Measurements from ENCODE around the gene ZDHHC5. TPM values are rescaled to one million over a fixed set of nuclear protein-coding genes. Genes with fewer than 3 reads are reported as not detected.

ZDHHC5 gene
- 56.7 and 80.6 TPM in 2 replicates for total RNA-seq (ENCODE audit: low replicate concordance)
- long read RNA-seq, full-length matches to known transcripts: 7 of 23 reads
- long read RNA-seq, partial matches to known transcripts: 13 of 23 reads
- long read RNA-seq, other reads (novel, unspliced or antisense): 3 of 23 reads

GRCh38 chr11:57667736-57668433 is at the start of gene ZDHHC5:
Gene ZDHHC5, plus strand, starts transcription at chr11:57668114. Its CDS starts 4,977 bp downstream, at chr11:57673091.
- Mint-ChIP-seq H3K9me3 (no peaks in the 10 kb centered on the region), H3K4me1 (ENCODE audit: unreplicated experiment) (peaks cover 15% of the 10 kb centered on the region), H3K27ac (peak within 1 kb of the TSS; percentile 100), H3K27me3 (no peaks in the 10 kb centered on the region), H3K4me3 (peak within 1 kb of the TSS; percentile 96), H3K36me3 (peaks cover 7% of the 10 kb centered on the region)
- peak; percentile 100 for DNase-seq (ENCODE audit: extremely low spot score, unreplicated experiment)
- TF ChIP-seq, protein P1, sequence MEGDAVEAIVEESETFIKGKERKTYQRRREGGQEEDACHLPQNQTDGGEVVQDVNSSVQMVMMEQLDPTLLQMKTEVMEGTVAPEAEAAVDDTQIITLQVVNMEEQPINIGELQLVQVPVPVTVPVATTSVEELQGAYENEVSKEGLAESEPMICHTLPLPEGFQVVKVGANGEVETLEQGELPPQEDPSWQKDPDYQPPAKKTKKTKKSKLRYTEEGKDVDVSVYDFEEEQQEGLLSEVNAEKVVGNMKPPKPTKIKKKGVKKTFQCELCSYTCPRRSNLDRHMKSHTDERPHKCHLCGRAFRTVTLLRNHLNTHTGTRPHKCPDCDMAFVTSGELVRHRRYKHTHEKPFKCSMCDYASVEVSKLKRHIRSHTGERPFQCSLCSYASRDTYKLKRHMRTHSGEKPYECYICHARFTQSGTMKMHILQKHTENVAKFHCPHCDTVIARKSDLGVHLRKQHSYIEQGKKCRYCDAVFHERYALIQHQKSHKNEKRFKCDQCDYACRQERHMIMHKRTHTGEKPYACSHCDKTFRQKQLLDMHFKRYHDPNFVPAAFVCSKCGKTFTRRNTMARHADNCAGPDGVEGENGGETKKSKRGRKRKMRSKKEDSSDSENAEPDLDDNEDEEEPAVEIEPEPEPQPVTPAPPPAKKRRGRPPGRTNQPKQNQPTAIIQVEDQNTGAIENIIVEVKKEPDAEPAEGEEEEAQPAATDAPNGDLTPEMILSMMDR (conservative IDR thresholded peaks at IDR 0.05): peak; percentile 64

- H3K36me3 Mint-ChIP-seq: peaks cover 22% of the 10 kb centered on the region
- TF ChIP-seq, protein P1 (conservative IDR thresholded peaks at IDR 0.05): no peak
- H3K27me3 Mint-ChIP-seq: no peaks in the 10 kb centered on the region
- DNase-seq (ENCODE audit: extremely low spot score, unreplicated experiment): no peak
- H3K9me3 Mint-ChIP-seq: no peaks in the 10 kb centered on the region
- H3K4me1 Mint-ChIP-seq (ENCODE audit: unreplicated experiment): peaks cover 10% of the 10 kb centered on the region
- H3K27ac Mint-ChIP-seq: no peak overlapping the region
- H3K4me3 Mint-ChIP-seq: no peak overlapping the region
Observed at GRCh38 chr11:57618438-57618837, 49.5 kb upstream of the ZDHHC5 start.

DNA sequence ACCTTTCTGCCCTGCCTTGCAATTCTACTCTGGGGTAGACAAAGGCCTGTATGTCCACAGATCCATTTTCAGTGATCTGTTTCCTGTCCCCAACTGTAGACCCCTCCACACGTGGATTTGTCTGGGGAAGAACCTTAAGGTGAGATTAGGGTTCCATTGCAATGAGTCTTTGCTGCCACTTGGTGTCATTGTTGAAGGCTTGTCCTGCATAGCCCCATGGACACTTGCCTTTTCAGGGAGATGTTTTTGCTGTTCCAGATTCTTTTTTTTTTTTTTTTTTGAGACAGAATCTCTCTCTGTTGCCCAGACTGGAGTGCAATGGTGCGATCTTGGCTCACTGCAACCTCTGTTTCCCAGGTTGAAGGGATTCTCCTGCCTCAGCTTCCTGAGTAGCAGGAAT is 48.6 kb upstream of the ZDHHC5 start:
- H3K27me3 Mint-ChIP-seq: no peaks in the 10 kb centered on the region
- H3K36me3 Mint-ChIP-seq: peaks cover 19% of the 10 kb centered on the region

DNA sequence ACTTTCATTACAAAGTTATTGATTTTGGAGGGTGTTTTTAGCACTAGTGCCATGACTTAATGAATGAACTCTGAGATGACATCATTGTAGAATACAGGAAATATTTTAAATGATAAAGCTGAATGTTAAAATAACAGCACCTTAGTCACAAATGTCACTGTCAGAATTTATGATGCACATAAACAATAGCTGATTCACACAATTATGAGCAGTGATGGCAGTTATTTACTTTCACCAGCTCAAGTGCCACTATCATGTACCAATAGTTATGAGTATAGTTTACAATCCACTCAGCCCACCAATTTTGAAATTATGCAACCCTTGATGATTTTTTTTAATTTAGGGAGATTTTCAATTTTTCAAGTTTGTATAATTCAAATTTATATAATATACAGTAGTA is 47.4 kb upstream of the ZDHHC5 start:
- no peak for DNase-seq (ENCODE audit: extremely low spot score, unreplicated experiment)
- Mint-ChIP-seq H3K27ac (no peak overlapping the region), H3K27me3 (no peaks in the 10 kb centered on the region), H3K9me3 (no peaks in the 10 kb centered on the region), H3K4me1 (ENCODE audit: unreplicated experiment) (peaks cover 10% of the 10 kb centered on the region), H3K4me3 (no peak overlapping the region), H3K36me3 (peaks cover 12% of the 10 kb centered on the region)
- TF ChIP-seq, protein P1 (conservative IDR thresholded peaks at IDR 0.05): no peak

More for the DNA sequence above, 48.6 kb upstream of the ZDHHC5 start:
- Mint-ChIP-seq H3K27ac (no peak overlapping the region), H3K4me1 (ENCODE audit: unreplicated experiment) (peaks cover 10% of the 10 kb centered on the region), H3K4me3 (no peak overlapping the region), H3K9me3 (no peaks in the 10 kb centered on the region)
- DNase-seq (ENCODE audit: extremely low spot score, unreplicated experiment): no peak
- TF ChIP-seq, protein P1 (conservative IDR thresholded peaks at IDR 0.05): peak; percentile 56

DNA sequence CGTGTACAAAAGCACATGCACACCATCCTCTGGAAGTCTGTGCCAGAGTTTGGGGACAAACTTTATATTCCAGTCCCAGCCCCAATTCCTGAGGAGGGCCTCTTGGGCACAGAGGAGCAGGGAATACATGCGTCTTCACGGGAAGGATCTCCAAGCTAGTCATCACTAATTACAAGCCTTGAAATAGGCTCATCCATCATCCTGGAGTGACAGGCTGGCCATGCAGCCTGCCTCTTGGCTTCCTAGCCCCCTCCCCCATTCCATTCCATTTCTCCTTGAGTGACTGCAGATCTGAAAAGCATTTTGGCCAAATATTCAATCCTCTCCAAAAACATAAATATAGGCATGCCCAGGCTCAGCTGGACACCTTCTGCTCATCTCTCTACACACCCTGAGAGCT is 45.7 kb upstream of the ZDHHC5 start:
- Mint-ChIP-seq H3K9me3 (no peaks in the 10 kb centered on the region), H3K27me3 (no peaks in the 10 kb centered on the region), H3K36me3 (peaks cover 6% of the 10 kb centered on the region), H3K4me1 (ENCODE audit: unreplicated experiment) (peaks cover 6% of the 10 kb centered on the region), H3K27ac (no peak overlapping the region), H3K4me3 (no peak overlapping the region)
- TF ChIP-seq, protein P1 (conservative IDR thresholded peaks at IDR 0.05): no peak
- DNase-seq (ENCODE audit: extremely low spot score, unreplicated experiment): no peak
